ENCODE measurements around the gene SMTNL1.

The SMTNL1 gene

GRCh38 chr11:57545883-57546282 is 8.5 kb downstream of the SMTNL1 start:
- no peak for DNase-seq

GRCh38 chr11:57546451-57546850 is 9.1 kb downstream of the SMTNL1 start:
- no peak for DNase-seq

GRCh38 chr11:57546869-57547475 is 9.6 kb downstream of the SMTNL1 start:
- DNase-seq, result peak; percentile 80

GRCh38 chr11:57547854-57548377 is 10.5 kb downstream of the SMTNL1 start:
- DNase-seq, result no peak

- DNase-seq, result no peak
These were observed 12.6 kb downstream of the SMTNL1 start for GRCh38 chr11:57549983-57550382.

- no peak for DNase-seq
These were observed 14.5 kb downstream of the SMTNL1 start for GRCh38 chr11:57551941-57552340.

GRCh38 chr11:57552479-57552878 is 15.1 kb downstream of the SMTNL1 start:
- no peak for DNase-seq

GRCh38 chr11:57555393-57555792 is 18.0 kb downstream of the SMTNL1 start:
- DNase-seq, result no peak

GRCh38 chr11:57556041-57556440 is 18.6 kb downstream of the SMTNL1 start:
- no peak for DNase-seq

GRCh38 chr11:57560146-57560545 is 22.8 kb downstream of the SMTNL1 start:
- no peak for DNase-seq

GRCh38 chr11:57562596-57562995 is 25.2 kb downstream of the SMTNL1 start:
- no peak for DNase-seq

- no peak for DNase-seq
These were observed 28.9 kb downstream of the SMTNL1 start for GRCh38 chr11:57566005-57566904.

- no peak for DNase-seq
These were observed 29.6 kb downstream of the SMTNL1 start for GRCh38 chr11:57566905-57567514.

- DNase-seq, result peak; percentile 89
These were observed 30.3 kb downstream of the SMTNL1 start, which contains the start of gene UBE2L6 for GRCh38 chr11:57567515-57568329. Gene UBE2L6 (minus strand): TSS chr11:57567672. CDS start chr11:57567611, 61 bp downstream.

GRCh38 chr11:57568330-57568766 is 31.0 kb downstream of the SMTNL1 start:
- DNase-seq, result no peak

GRCh38 chr11:57571606-57572005 is 34.2 kb downstream of the SMTNL1 start:
- DNase-seq, result no peak

- no peak for DNase-seq
These were observed 36.7 kb downstream of the SMTNL1 start for GRCh38 chr11:57574061-57574460.

GRCh38 chr11:57584341-57584740 is 46.9 kb downstream of the SMTNL1 start:
- DNase-seq, result no peak

- DNase-seq, result no peak
These were observed 47.9 kb downstream of the SMTNL1 start for GRCh38 chr11:57585301-57585700.

GRCh38 chr11:57586711-57587245 is 49.4 kb downstream of the SMTNL1 start:
- DNase-seq, result no peak

GRCh38 chr11:57588046-57588710 is 50.8 kb downstream of the SMTNL1 start:
- DNase-seq, result no peak

All from 8988T (cell line).